ENCODE measurements around the gene FRMD7.
"Not testable (repeated sequence)": the region's sequence is repeated elsewhere in the genome, so short reads cannot be mapped to it uniquely, and the experiment has no call there.

FRMD7 gene

GRCh38 chrX:132077414-132077813 is 50.4 kb downstream of the FRMD7 start:
- no peak for DNase-seq
- H3K9me3 ChIP-seq (ENCODE audit: control insufficient read depth, low read length), result no peaks in the 10 kb centered on the region

GRCh38 chrX:132071254-132071653 is 56.6 kb downstream of the FRMD7 start:
- no peak overlapping the region for H3K4me3 ChIP-seq (ENCODE audit: insufficient read depth, low read depth, low read length, poor library complexity, severe bottlenecking)
- H3K27me3 ChIP-seq (replicated peaks; ENCODE audit: control insufficient read depth, insufficient read depth, low read length, poor library complexity, severe bottlenecking), result no peaks in the 10 kb centered on the region
- DNase-seq, result no peak
- peaks cover 6% of the 10 kb centered on the region for H3K36me3 ChIP-seq (ENCODE audit: control insufficient read depth, insufficient read depth, low read length)
- H3K4me1 ChIP-seq (ENCODE audit: control insufficient read depth, insufficient read depth, low read length, poor library complexity, severe bottlenecking), result no peaks in the 10 kb centered on the region
- H3K27ac ChIP-seq (ENCODE audit: insufficient read depth, low read length, poor library complexity, severe bottlenecking), result no peak overlapping the region
- H3K9me3 ChIP-seq (ENCODE audit: control insufficient read depth, low read length), result no peaks in the 10 kb centered on the region

More at GRCh38 chrX:132077414-132077813, 50.4 kb downstream of the FRMD7 start:
- Histone ChIP-seq H3K4me3 (ENCODE audit: insufficient read depth, low read depth, low read length, poor library complexity, severe bottlenecking) (no peak overlapping the region), H3K4me1 (ENCODE audit: control insufficient read depth, insufficient read depth, low read length, poor library complexity, severe bottlenecking) (no peaks in the 10 kb centered on the region), H3K36me3 (ENCODE audit: control insufficient read depth, insufficient read depth, low read length) (no peaks in the 10 kb centered on the region), H3K27me3 (replicated peaks; ENCODE audit: control insufficient read depth, insufficient read depth, low read length, poor library complexity, severe bottlenecking) (no peaks in the 10 kb centered on the region), H3K27ac (ENCODE audit: insufficient read depth, low read length, poor library complexity, severe bottlenecking) (no peak overlapping the region)

GRCh38 chrX:132068405-132068804 is 59.4 kb downstream of the FRMD7 start:
- Histone ChIP-seq H3K4me1 (ENCODE audit: control insufficient read depth, insufficient read depth, low read length, poor library complexity, severe bottlenecking) (no peaks in the 10 kb centered on the region), H3K9me3 (ENCODE audit: control insufficient read depth, low read length) (no peaks in the 10 kb centered on the region), H3K4me3 (ENCODE audit: insufficient read depth, low read depth, low read length, poor library complexity, severe bottlenecking) (no peak overlapping the region), H3K27ac (ENCODE audit: insufficient read depth, low read length, poor library complexity, severe bottlenecking) (no peak overlapping the region), H3K27me3 (replicated peaks; ENCODE audit: control insufficient read depth, insufficient read depth, low read length, poor library complexity, severe bottlenecking) (no peaks in the 10 kb centered on the region), H3K36me3 (ENCODE audit: control insufficient read depth, insufficient read depth, low read length) (peaks cover 6% of the 10 kb centered on the region)
- DNase-seq, result no peak

GRCh38 chrX:132063862-132064261 is 64.0 kb downstream of the FRMD7 start:
- peaks cover 6% of the 10 kb centered on the region for H3K36me3 ChIP-seq (ENCODE audit: control insufficient read depth, insufficient read depth, low read length)
- H3K4me3 ChIP-seq (ENCODE audit: insufficient read depth, low read depth, low read length, poor library complexity, severe bottlenecking), result no peak overlapping the region
- H3K4me1 ChIP-seq (ENCODE audit: control insufficient read depth, insufficient read depth, low read length, poor library complexity, severe bottlenecking), result no peaks in the 10 kb centered on the region
- H3K27me3 ChIP-seq (replicated peaks; ENCODE audit: control insufficient read depth, insufficient read depth, low read length, poor library complexity, severe bottlenecking), result no peaks in the 10 kb centered on the region
- no peaks in the 10 kb centered on the region for H3K9me3 ChIP-seq (ENCODE audit: control insufficient read depth, low read length)
- H3K27ac ChIP-seq (ENCODE audit: insufficient read depth, low read length, poor library complexity, severe bottlenecking), result no peak overlapping the region
- no peak for DNase-seq

- Histone ChIP-seq H3K36me3 (ENCODE audit: control insufficient read depth, insufficient read depth, low read length) (peaks cover 1% of the 10 kb centered on the region), H3K27me3 (replicated peaks; ENCODE audit: control insufficient read depth, insufficient read depth, low read length, poor library complexity, severe bottlenecking) (no peaks in the 10 kb centered on the region), H3K4me1 (ENCODE audit: control insufficient read depth, insufficient read depth, low read length, poor library complexity, severe bottlenecking) (no peaks in the 10 kb centered on the region), H3K4me3 (ENCODE audit: insufficient read depth, low read depth, low read length, poor library complexity, severe bottlenecking) (no peak overlapping the region), H3K27ac (ENCODE audit: insufficient read depth, low read length, poor library complexity, severe bottlenecking) (no peak overlapping the region), H3K9me3 (ENCODE audit: control insufficient read depth, low read length) (no peaks in the 10 kb centered on the region)
- no peak for DNase-seq
Measured at GRCh38 chrX:132063334-132063733, 64.5 kb downstream of the FRMD7 start.

GRCh38 chrX:132059973-132060540 is 67.8 kb downstream of the FRMD7 start:
- H3K4me1 ChIP-seq (ENCODE audit: control insufficient read depth, insufficient read depth, low read length, poor library complexity, severe bottlenecking), result no peaks in the 10 kb centered on the region
- DNase-seq, result no peak

GRCh38 chrX:132058975-132059374 is 68.8 kb downstream of the FRMD7 start:
- Histone ChIP-seq H3K4me3 (ENCODE audit: insufficient read depth, low read depth, low read length, poor library complexity, severe bottlenecking) (no peak overlapping the region), H3K36me3 (ENCODE audit: control insufficient read depth, insufficient read depth, low read length) (no peaks in the 10 kb centered on the region), H3K27ac (ENCODE audit: insufficient read depth, low read length, poor library complexity, severe bottlenecking) (no peak overlapping the region), H3K27me3 (replicated peaks; ENCODE audit: control insufficient read depth, insufficient read depth, low read length, poor library complexity, severe bottlenecking) (no peaks in the 10 kb centered on the region), H3K4me1 (ENCODE audit: control insufficient read depth, insufficient read depth, low read length, poor library complexity, severe bottlenecking) (no peaks in the 10 kb centered on the region), H3K9me3 (ENCODE audit: control insufficient read depth, low read length) (no peaks in the 10 kb centered on the region)
- no peak for DNase-seq

More at GRCh38 chrX:132059973-132060540, 67.8 kb downstream of the FRMD7 start:
- H3K9me3 ChIP-seq (ENCODE audit: control insufficient read depth, low read length), result no peaks in the 10 kb centered on the region
- H3K27ac ChIP-seq (ENCODE audit: insufficient read depth, low read length, poor library complexity, severe bottlenecking), result no peak overlapping the region
- no peak overlapping the region for H3K4me3 ChIP-seq (ENCODE audit: insufficient read depth, low read depth, low read length, poor library complexity, severe bottlenecking)
- no peaks in the 10 kb centered on the region for H3K36me3 ChIP-seq (ENCODE audit: control insufficient read depth, insufficient read depth, low read length)
- no peaks in the 10 kb centered on the region for H3K27me3 ChIP-seq (replicated peaks; ENCODE audit: control insufficient read depth, insufficient read depth, low read length, poor library complexity, severe bottlenecking)

- no peak for DNase-seq
- no peaks in the 10 kb centered on the region for H3K9me3 ChIP-seq (ENCODE audit: control insufficient read depth, low read length)
- no peaks in the 10 kb centered on the region for H3K27me3 ChIP-seq (replicated peaks; ENCODE audit: control insufficient read depth, insufficient read depth, low read length, poor library complexity, severe bottlenecking)
- no peaks in the 10 kb centered on the region for H3K4me1 ChIP-seq (ENCODE audit: control insufficient read depth, insufficient read depth, low read length, poor library complexity, severe bottlenecking)
- H3K27ac ChIP-seq (ENCODE audit: insufficient read depth, low read length, poor library complexity, severe bottlenecking), result no peak overlapping the region
- no peak overlapping the region for H3K4me3 ChIP-seq (ENCODE audit: insufficient read depth, low read depth, low read length, poor library complexity, severe bottlenecking)
- no peaks in the 10 kb centered on the region for H3K36me3 ChIP-seq (ENCODE audit: control insufficient read depth, insufficient read depth, low read length)
Measured at GRCh38 chrX:132058050-132058449, 69.8 kb downstream of the FRMD7 start.

GRCh38 chrX:132051778-132052177 is 76.0 kb downstream of the FRMD7 start:
- not testable (repeated sequence) for H3K4me1 ChIP-seq (ENCODE audit: control insufficient read depth, insufficient read depth, low read length, poor library complexity, severe bottlenecking); DNase-seq; H3K36me3 ChIP-seq (ENCODE audit: control insufficient read depth, insufficient read depth, low read length); H3K4me3 ChIP-seq (ENCODE audit: insufficient read depth, low read depth, low read length, poor library complexity, severe bottlenecking); H3K27me3 ChIP-seq (replicated peaks; ENCODE audit: control insufficient read depth, insufficient read depth, low read length, poor library complexity, severe bottlenecking); H3K27ac ChIP-seq (ENCODE audit: insufficient read depth, low read length, poor library complexity, severe bottlenecking); H3K9me3 ChIP-seq (ENCODE audit: control insufficient read depth, low read length)

GRCh38 chrX:132046533-132046932 is 81.3 kb downstream of the FRMD7 start:
- no peaks in the 10 kb centered on the region for H3K4me1 ChIP-seq (ENCODE audit: control insufficient read depth, insufficient read depth, low read length, poor library complexity, severe bottlenecking)
- no peaks in the 10 kb centered on the region for H3K36me3 ChIP-seq (ENCODE audit: control insufficient read depth, insufficient read depth, low read length)
- H3K27ac ChIP-seq (ENCODE audit: insufficient read depth, low read length, poor library complexity, severe bottlenecking), result no peak overlapping the region
- H3K4me3 ChIP-seq (ENCODE audit: insufficient read depth, low read depth, low read length, poor library complexity, severe bottlenecking), result no peak overlapping the region
- H3K9me3 ChIP-seq (ENCODE audit: control insufficient read depth, low read length), result no peaks in the 10 kb centered on the region
- H3K27me3 ChIP-seq (replicated peaks; ENCODE audit: control insufficient read depth, insufficient read depth, low read length, poor library complexity, severe bottlenecking), result no peaks in the 10 kb centered on the region
- DNase-seq, result no peak

Data from effector memory CD4-positive, alpha-beta T cell (primary cell).